SK-N-SH (cell line): Measurements from ENCODE around the gene OR12D1. TPM values are rescaled to one million over a fixed set of nuclear protein-coding genes. Genes with fewer than 3 reads are reported as not detected.
"Not testable (repeated sequence)": the region's sequence is repeated elsewhere in the genome, so short reads cannot be mapped to it uniquely, and the experiment has no call there.

Source experiments
- CTCF ChIA-PET: fragments of 300-600, 350-600 bp; formaldehyde crosslinking; extraction: SDS; loops from one replicate; lab custom pipeline; 2021; lab: Yijun Ruan, JAX
- POLR2A ChIA-PET: fragments of 350-600 bp; sonication (Branson Sonifier 250); formaldehyde crosslinking; extraction: SDS; loops from one replicate; lab custom pipeline; 2020; ENCODE audit warnings: antibody characterized with exemption, inconsistent platforms; lab: Yijun Ruan, JAX
- DNase-seq: peaks from one replicate; pipeline ENCODE4 v3.0.0; 2012
- H2AFZ ChIP-seq: fragments of 200-600 bp; sonication (generic); 2 replicates; pipeline ENCODE4 v1.8.1; 2016; ENCODE audit warnings: antibody characterized with exemption, mild to moderate bottlenecking, low read depth
- H3F3A ChIP-seq: fragments of 200-600 bp; sonication (generic); replicated peaks from 2 replicates; pipeline ENCODE3; 2016; ENCODE audit warnings: antibody characterized with exemption, mild to moderate bottlenecking; ENCODE audit not compliant: insufficient read depth
- H3K27ac ChIP-seq, 2 experiments: fragments of 200-500 bp in 1 of 2; fragments of 200-600 bp in 1 of 2; sonication (Bioruptor generic) in 1 of 2; sonication (generic), shearing (Covaris generic) in 1 of 2; 2 replicates each; pipeline versions ENCODE4 v1.5.1 to v1.6.1; 2014 to 2016; ENCODE audit warnings: low read depth in 2 of 2, inconsistent platforms in 1 of 2, low read length in 1 of 2, mild to moderate bottlenecking in 1 of 2, mixed read lengths in 1 of 2
- H3K27me3 ChIP-seq: fragments of 200-600 bp; sonication (generic), shearing (Covaris generic); 2 replicates; pipeline ENCODE4 v1.6.1; 2016; ENCODE audit warnings: mixed run types; ENCODE audit not compliant: insufficient read depth
- H3K36me3 ChIP-seq, 2 experiments: fragments of 200-500 bp in 1 of 2; fragments of 200-600 bp in 1 of 2; sonication (Bioruptor generic) in 1 of 2; sonication (generic) in 1 of 2; replicated peaks in 1 of 2; 2 replicates each; pipeline versions ENCODE3 to v1.5.1; 2014 to 2016; ENCODE audit warnings: low read length in 1 of 2, mild to moderate bottlenecking in 1 of 2; ENCODE audit not compliant: insufficient read depth in 2 of 2, control insufficient read depth in 1 of 2
- H3K4me1 ChIP-seq, 2 experiments: fragments of 200-500 bp in 1 of 2; fragments of 200-600 bp in 1 of 2; sonication (Bioruptor generic) in 1 of 2; sonication (generic), shearing (Covaris generic) in 1 of 2; 2 replicates each; pipeline versions ENCODE4 v1.5.1 to v1.6.1; 2014 to 2016; ENCODE audit warnings: low read depth in 1 of 2, low read length in 1 of 2, mixed run types in 1 of 2; ENCODE audit not compliant: insufficient read depth in 2 of 2, control insufficient read depth in 1 of 2
- H3K4me2 ChIP-seq: fragments of 200-600 bp; sonication (generic), shearing (Covaris generic); 2 replicates; pipeline ENCODE4 v1.6.1; 2017; ENCODE audit warnings: mixed run types
- H3K4me3 ChIP-seq, 2 experiments: fragments of 200-500 bp in 1 of 2; fragments of 200-600 bp in 1 of 2; sonication (Bioruptor generic) in 1 of 2; sonication (generic), shearing (Covaris generic) in 1 of 2; 2 replicates each; pipeline versions ENCODE4 v1.5.1 to v1.8.1; 2014 to 2016; ENCODE audit warnings: low read depth in 2 of 2, inconsistent platforms in 1 of 2, low read length in 1 of 2, mild to moderate bottlenecking in 1 of 2, mixed read lengths in 1 of 2, moderate library complexity in 1 of 2
- H3K79me2 ChIP-seq: fragments of 200-600 bp; sonication (generic); 2 replicates; pipeline ENCODE4 v1.8.1; 2017; ENCODE audit warnings: mild to moderate bottlenecking; ENCODE audit not compliant: insufficient read depth
- H3K9ac ChIP-seq: fragments of 200-600 bp; sonication (generic); 2 replicates; pipeline ENCODE4 v1.6.1; 2017; ENCODE audit warnings: mixed run types
- H3K9me2 ChIP-seq: fragments of 200-600 bp; sonication (generic); 2 replicates; pipeline ENCODE4 v1.6.1; 2017; ENCODE audit warnings: mixed run types
- H3K9me3 ChIP-seq: fragments of 200-600 bp; sonication (generic); 2 replicates; pipeline ENCODE4 v1.6.1; 2017; ENCODE audit warnings: mixed run types, mild to moderate bottlenecking, moderate library complexity
- H4K20me1 ChIP-seq: fragments of 200-600 bp; sonication (generic); 2 replicates; pipeline ENCODE4 v1.6.1; 2017; ENCODE audit warnings: mild to moderate bottlenecking, mixed run types; ENCODE audit not compliant: insufficient read depth
- CHD2 ChIP-seq: fragments of 150-350 bp; IDR thresholded peaks from 2 replicates; pipeline ENCODE4 v1.6.1; 2018; ENCODE audit warnings: low read length; ENCODE audit not compliant: partially characterized antibody
- CTCF ChIP-seq: fragments of 200-600 bp; sonication (generic); IDR thresholded peaks from 2 replicates; pipeline ENCODE4 v1.6.1; 2017; ENCODE audit warnings: antibody characterized with exemption, mild to moderate bottlenecking, moderate library complexity
- EP300 ChIP-seq, 2 experiments: IDR thresholded peaks; 2 replicates each; pipeline versions ENCODE4 v1.4.0 to v1.6.1; 2012; ENCODE audit warnings: borderline replicate concordance in 1 of 2, low read depth in 1 of 2, low read length in 1 of 2
- GABPA ChIP-seq: IDR thresholded peaks from 2 replicates; pipeline ENCODE4 v1.4.0; 2012; ENCODE audit warnings: low read depth, mild to moderate bottlenecking
- JUND ChIP-seq: IDR thresholded peaks from 2 replicates; pipeline ENCODE4 v1.4.0; 2012
- MEF2A ChIP-seq: IDR thresholded peaks from 2 replicates; pipeline ENCODE4 v1.4.0; 2012; ENCODE audit warnings: low read depth, borderline replicate concordance
- MXI1 ChIP-seq: IDR thresholded peaks from 2 replicates; pipeline ENCODE4 v1.6.1; 2012; ENCODE audit warnings: mild to moderate bottlenecking, low read depth, low read length, improper control_type of control experiment
- PBX3 ChIP-seq: IDR thresholded peaks from 2 replicates; pipeline ENCODE4; 2012
- RAD21 ChIP-seq: IDR thresholded peaks from 2 replicates; pipeline ENCODE4 v1.6.1; 2012; ENCODE audit warnings: mild to moderate bottlenecking, low read length
- RXRA ChIP-seq: IDR thresholded peaks from 2 replicates; pipeline ENCODE4 v1.4.0; 2012; ENCODE audit warnings: low read depth, mild to moderate bottlenecking, borderline replicate concordance
- SMC3 ChIP-seq: IDR thresholded peaks from 2 replicates; pipeline ENCODE4 v1.6.1; 2012; ENCODE audit warnings: low read depth, low read length, improper control_type of control experiment
- TAF1 ChIP-seq: IDR thresholded peaks from 2 replicates; pipeline ENCODE4 v1.6.1; 2012; ENCODE audit warnings: low read depth, mild to moderate bottlenecking, low read length, moderate library complexity, borderline replicate concordance
- TCF12 ChIP-seq: IDR thresholded peaks from 2 replicates; pipeline ENCODE4 v1.4.0; 2012
- TEAD4 ChIP-seq: IDR thresholded peaks from 2 replicates; pipeline ENCODE4 v1.4.0; 2012; ENCODE audit warnings: mild to moderate bottlenecking, borderline replicate concordance; ENCODE audit not compliant: insufficient read depth
- USF1 ChIP-seq: IDR thresholded peaks from 2 replicates; pipeline ENCODE4 v1.4.0; 2012; ENCODE audit warnings: low read depth, borderline replicate concordance
- WGBS: methylation state at CpG from one replicate; pipeline ENCODE4 v1.1.6; 2017; ENCODE audit warnings: low lambda C conversion rate; 5-methylcytosine and 5-hydroxymethylcytosine counted together
- polyA plus RNA-seq, 3 experiments: library from polyadenylated mRNA; depleted of rRNA; stranded (reverse); fragments of >200 nt; gene quantifications; 2 replicates each; pipeline ENCODE4 v1.2.3, GENCODE V29; 2012

Gene OR12D1
- polyA plus RNA-seq, 1 of the 3 experiments (the other 2 are of a cell fraction), result not detected

GRCh38 chr6:29426654-29427053, 11.9 kb downstream of the OR12D1 start:
- no peak overlapping the region for H3K27ac ChIP-seq
- H3K4me2 ChIP-seq, result no peak overlapping the region
- H4K20me1 ChIP-seq, result no peaks in the 10 kb centered on the region
- no peak for DNase-seq
- CTCF ChIA-PET, result no interaction called here
- no peaks in the 10 kb centered on the region for H3K9me3 ChIP-seq
- no peak overlapping the region for H3K9ac ChIP-seq
- H3F3A ChIP-seq, result no peaks in the 10 kb centered on the region
- 8% methylated on average over 3 of the region's 3 CpGs for WGBS
- H3K27me3 ChIP-seq, result peaks cover 26% of the 10 kb centered on the region
- POLR2A ChIA-PET, result no interaction called here
- no peak overlapping the region for H2AFZ ChIP-seq
- no peaks in the 10 kb centered on the region for H3K36me3 ChIP-seq
- no peak overlapping the region for H3K4me3 ChIP-seq
- H3K4me1 ChIP-seq, result no peaks in the 10 kb centered on the region
- H3K9me2 ChIP-seq, result no peaks in the 10 kb centered on the region
- TF ChIP-seq CTCF (0 out of 2 replicates have a peak, but pooled peaks have one; percentile 15), JUND (no peak), RXRA (no peak), RAD21 (no peak)
- H3K79me2 ChIP-seq, result no peaks in the 10 kb centered on the region

GRCh38 chr6:29436730-29437129, 22.0 kb downstream of the OR12D1 start:
- H3K9me3 ChIP-seq, H3K36me3 ChIP-seq, H2AFZ ChIP-seq, H3K79me2 ChIP-seq, H4K20me1 ChIP-seq, H3K4me3 ChIP-seq, H3F3A ChIP-seq, H3K27ac ChIP-seq, DNase-seq, POLR2A ChIA-PET, H3K9ac ChIP-seq, H3K9me2 ChIP-seq, H3K4me1 ChIP-seq: not testable (repeated sequence)
- TF ChIP-seq RAD21 (peak; percentile 26; the same call in 1 of the 2 replicates), CTCF (peak; percentile 59), SMC3 (peak; percentile 6; the same call in 1 of the 2 replicates)
- 8% methylated on average over 18 of the region's 18 CpGs for WGBS
- CTCF ChIA-PET, result interaction anchor here (1.5 kb wide), 1 partner anchor 8 kb away, joined by 4 read pairs; no protein-coding TSS in a partner anchor
- Histone ChIP-seq H3K4me2 (0 out of 2 replicates have a peak overlapping the region, but pooled peaks have one; percentile 7), H3K27me3 (peaks cover 38% of the 10 kb centered on the region)

GRCh38 chr6:29439006-29439405, 24.3 kb downstream of the OR12D1 start, which contains the start of gene OR10C1:
OR10C1 (plus strand) TSS chr6:29439306; CDS start chr6:29440016, 710 bp downstream.
- Histone ChIP-seq H3K4me1 (no peaks in the 10 kb centered on the region), H3K9me3 (no peaks in the 10 kb centered on the region), H3K4me3 (no peak within 1 kb of the TSS), H3F3A (no peaks in the 10 kb centered on the region), H3K27me3 (peaks cover 21% of the 10 kb centered on the region; the same call in 1 of the 2 replicates), H2AFZ (no peak within 1 kb of the TSS), H3K9me2 (no peaks in the 10 kb centered on the region), H3K79me2 (no peaks in the 10 kb centered on the region), H3K9ac (no peak within 1 kb of the TSS), H3K36me3 (no peaks in the 10 kb centered on the region), H3K27ac (no peak within 1 kb of the TSS), H4K20me1 (no peaks in the 10 kb centered on the region), H3K4me2 (no peak within 1 kb of the TSS)
- no peak for DNase-seq
- CTCF ChIA-PET, result no interaction called here
- POLR2A ChIA-PET, result no interaction called here
- no peak for TF ChIP-seq GABPA
- TF ChIP-seq USF1, result no peak
- no peak for TF ChIP-seq CTCF
- TF ChIP-seq TAF1, result no peak
- TF ChIP-seq TCF12, result no peak
- TF ChIP-seq MXI1, result no peak
- TF ChIP-seq MEF2A, result no peak
- no peak for TF ChIP-seq CHD2
- no peak for TF ChIP-seq EP300 (IDR thresholded peaks at IDR 0.05; ENCODE audit: borderline replicate concordance in 1 of 2, low read depth in 1 of 2, low read length in 1 of 2)
- no peak for TF ChIP-seq TEAD4
- TF ChIP-seq PBX3, result no peak
